NK-92 (cell line): ENCODE measurements around the gene OR2B2.

ENCODE experiments used
- DNase-seq: peaks from one replicate; lab custom pipeline; 2025; ENCODE audit not compliant: unreplicated experiment; lab: John Stamatoyannopoulos, UW

The OR2B2 gene

GRCh38 chr6:27893836-27894807, 18.1 kb downstream of the OR2B2 start:
- DNase-seq: no peak

GRCh38 chr6:27893059-27893835, 18.9 kb downstream of the OR2B2 start:
- peak; percentile 39 for DNase-seq

- no peak for DNase-seq
Observed at GRCh38 chr6:27892649-27893058, 19.5 kb downstream of the OR2B2 start.

GRCh38 chr6:27891320-27891875, 20.8 kb downstream of the OR2B2 start:
- DNase-seq: no peak

DNA sequence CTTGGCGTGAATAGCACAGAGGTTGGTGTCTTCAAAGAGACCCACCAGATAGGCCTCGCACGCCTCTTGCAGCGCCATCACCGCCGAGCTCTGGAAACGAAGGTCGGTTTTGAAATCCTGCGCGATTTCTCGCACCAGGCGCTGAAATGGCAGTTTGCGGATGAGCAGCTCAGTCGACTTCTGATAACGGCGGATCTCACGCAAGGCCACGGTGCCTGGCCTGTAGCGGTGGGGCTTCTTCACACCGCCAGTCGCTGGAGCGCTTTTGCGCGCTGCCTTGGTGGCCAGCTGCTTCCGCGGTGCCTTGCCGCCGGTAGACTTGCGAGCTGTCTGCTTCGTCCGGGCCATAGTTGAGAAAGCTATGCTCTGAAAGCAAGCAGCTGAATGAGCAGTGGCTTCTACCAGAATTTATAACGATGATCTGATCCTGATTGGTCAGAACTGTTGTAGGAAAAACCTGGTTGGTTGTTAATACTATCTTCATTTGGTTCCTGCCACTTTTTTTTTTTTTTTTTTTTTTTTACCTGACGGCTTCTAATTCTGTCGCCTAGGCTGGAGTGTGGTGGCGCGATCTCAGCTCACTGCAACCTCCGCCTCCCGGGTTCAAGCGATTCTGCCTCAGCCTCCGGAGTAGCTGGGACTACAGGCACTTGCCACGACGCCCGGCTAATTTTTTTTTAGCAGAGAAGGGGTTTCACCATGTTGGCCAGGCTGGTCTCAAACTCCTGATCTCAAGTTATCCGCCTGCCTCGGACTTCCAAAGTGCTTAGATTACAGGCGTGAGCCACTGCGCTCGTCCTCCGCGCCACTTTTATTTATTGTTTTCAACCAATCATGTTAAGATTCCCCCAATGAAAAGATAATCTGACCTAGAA, 21.5 kb downstream of the OR2B2 start:
- DNase-seq: no peak

- no peak for DNase-seq
Observed at GRCh38 chr6:27889628-27890444, 22.4 kb downstream of the OR2B2 start.

- no peak for DNase-seq
Observed at GRCh38 chr6:27889275-27889627, 22.9 kb downstream of the OR2B2 start.

DNA sequence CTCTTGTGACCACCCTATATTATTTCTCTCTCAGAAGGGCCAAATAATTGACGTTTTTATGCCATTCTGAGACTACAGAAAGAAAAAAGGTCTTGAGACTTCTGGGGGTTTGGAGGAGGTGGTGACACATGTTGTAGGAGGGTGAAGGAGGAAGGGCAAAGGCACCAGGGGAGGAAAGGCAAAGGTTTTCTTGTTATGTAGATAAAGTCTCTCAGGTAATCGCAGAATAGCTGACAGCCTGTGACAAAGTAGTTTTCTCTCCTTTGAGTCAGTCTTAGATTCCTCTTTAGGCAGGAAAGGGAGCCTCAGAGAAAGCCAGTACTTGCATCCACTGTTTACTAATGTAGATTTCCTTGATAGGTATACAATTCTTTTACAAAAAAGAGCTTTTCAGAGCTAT, 23.6 kb downstream of the OR2B2 start:
- DNase-seq: no peak

GRCh38 chr6:27886073-27886472, 26.1 kb downstream of the OR2B2 start:
- DNase-seq: no peak

- no peak for DNase-seq
Observed at GRCh38 chr6:27883136-27883535, 29.1 kb downstream of the OR2B2 start.

- no peak for DNase-seq
Observed at GRCh38 chr6:27882624-27883023, 29.6 kb downstream of the OR2B2 start.

DNA sequence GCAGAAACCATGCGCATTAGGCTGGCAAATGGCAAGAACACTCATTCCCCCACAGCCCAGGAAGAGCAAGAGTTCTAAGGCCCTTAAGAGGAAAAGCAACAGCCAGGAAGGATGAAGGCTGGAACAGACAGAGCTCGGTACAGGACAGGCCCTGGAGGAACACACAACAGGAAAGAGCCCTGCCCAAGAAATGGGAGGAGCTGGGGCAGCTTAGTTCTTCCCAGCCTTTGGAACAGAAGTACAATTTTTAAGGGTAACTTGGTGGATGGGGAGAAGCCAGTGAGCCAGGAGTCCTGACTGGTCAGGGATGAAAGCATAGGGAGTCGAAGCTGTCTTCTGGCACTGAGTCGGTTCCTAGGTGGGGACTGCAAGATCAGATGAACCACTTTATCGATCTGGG, 32.4 kb downstream of the OR2B2 start:
- no peak for DNase-seq

DNA sequence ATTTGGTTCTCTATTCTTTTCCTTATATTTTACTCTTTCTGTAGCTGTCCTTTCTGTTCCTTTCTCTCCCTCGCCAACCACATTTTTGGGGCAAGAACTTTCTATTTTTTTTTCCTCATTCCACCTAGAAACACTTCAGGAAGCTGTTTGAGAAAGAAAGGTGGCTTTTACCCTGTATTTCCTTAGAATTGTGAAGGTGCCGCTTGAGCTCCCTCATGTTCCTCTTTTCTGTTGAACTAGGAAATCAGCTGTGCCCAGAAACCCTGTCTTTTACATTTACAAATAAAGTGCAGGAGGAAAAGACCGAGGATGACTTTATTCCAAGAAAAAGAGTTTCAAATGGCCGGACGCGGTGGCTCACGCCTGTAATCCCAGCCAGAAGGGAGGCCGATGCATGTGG, 38.2 kb downstream of the OR2B2 start:
- DNase-seq: no peak

GRCh38 chr6:27873021-27873940, 38.9 kb downstream of the OR2B2 start:
- DNase-seq: no peak

DNA sequence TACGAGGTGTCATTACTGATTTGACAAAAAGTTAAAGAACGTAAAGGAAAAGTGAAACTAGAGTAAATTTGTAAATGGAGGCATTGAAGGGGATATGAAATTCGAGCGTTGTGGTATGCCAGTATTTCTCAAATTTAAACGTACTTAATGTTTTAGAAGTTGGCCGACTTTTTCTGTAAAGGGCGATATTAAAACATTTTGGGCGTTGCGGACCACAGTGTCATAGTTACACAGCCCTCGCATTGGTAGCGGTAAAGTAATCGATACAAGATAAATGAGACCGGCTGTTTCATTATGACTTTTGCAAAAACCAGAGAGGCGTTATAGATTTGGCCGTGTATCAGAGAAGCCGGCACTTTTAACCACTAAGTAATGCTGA, 39.6 kb downstream of the OR2B2 start:
- DNase-seq: no peak

DNA sequence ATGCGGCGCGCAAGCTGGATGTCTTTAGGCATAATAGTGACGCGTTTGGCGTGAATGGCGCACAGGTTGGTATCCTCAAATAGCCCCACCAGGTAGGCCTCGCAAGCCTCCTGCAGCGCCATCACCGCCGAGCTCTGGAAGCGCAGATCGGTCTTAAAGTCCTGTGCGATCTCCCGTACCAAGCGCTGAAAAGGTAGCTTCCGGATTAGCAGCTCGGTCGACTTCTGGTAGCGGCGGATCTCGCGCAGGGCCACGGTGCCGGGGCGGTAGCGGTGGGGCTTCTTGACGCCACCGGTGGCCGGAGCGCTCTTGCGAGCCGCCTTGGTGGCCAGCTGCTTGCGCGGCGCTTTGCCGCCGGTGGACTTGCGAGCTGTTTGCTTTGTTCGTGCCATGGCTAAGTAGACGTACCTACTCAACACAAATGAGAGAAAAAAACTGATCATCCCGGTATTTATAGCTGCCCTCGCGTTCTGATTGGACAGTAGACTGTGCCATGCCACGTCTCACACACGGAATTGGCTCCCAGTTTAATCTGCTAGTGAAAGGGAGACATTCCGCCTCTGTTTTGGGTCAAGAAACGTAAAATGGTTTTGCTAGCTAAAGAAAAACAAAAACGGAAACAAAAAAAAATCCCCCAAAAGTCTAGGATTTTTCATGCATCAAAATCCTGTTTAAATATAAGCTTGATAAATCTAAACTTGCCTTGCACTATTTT, 40.1 kb downstream of the OR2B2 start:
- peak; percentile 32 for DNase-seq

GRCh38 chr6:27870291-27870870, 41.8 kb downstream of the OR2B2 start:
- no peak for DNase-seq

DNA sequence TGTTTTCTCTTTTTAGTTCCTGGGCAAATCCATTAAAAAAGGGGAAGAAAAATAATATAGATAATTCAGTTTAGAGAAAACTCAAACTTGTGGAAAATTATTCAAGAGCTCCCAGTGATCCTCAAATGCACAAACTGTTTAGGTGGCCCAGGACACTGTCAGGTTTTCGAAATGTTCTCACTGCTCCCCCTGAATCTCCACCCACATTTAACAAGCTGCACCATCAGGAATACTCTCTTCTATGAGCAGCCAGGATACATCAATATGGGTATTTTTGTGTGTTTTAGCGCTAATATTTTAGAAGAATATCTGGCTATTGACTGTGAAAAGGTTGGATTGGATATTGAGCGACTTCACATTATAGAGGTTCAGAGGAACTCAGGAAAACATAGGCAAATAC, 43.9 kb downstream of the OR2B2 start:
- DNase-seq: no peak
